ES-I3 (cell line): ENCODE measurements around the gene ZKSCAN7.

Source experiments
- H3K36me3 ChIP-seq: 2 replicates; pipeline ENCODE4 v1.6.1; 2013; ENCODE audit warnings: mild to moderate bottlenecking, low read length, control low read depth, moderate library complexity; ENCODE audit not compliant: insufficient read depth
- H3K4me1 ChIP-seq: 2 replicates; pipeline ENCODE4 v1.6.1; 2013; ENCODE audit warnings: mild to moderate bottlenecking, control low read depth, low read length; ENCODE audit not compliant: insufficient read depth
- H3K9ac ChIP-seq: 2 replicates; pipeline ENCODE4 v1.6.1; 2013; ENCODE audit warnings: low read depth, mild to moderate bottlenecking, low read length, moderate library complexity
- H3K9me3 ChIP-seq: 2 replicates; pipeline ENCODE4 v1.6.1; 2013; ENCODE audit warnings: mild to moderate bottlenecking, low read length, moderate library complexity; ENCODE audit not compliant: control insufficient read depth, insufficient read depth

Gene ZKSCAN7

GRCh38 chr3:44596621-44597020 is 41.6 kb downstream of the ZKSCAN7 start:
- H3K36me3 ChIP-seq = peaks cover 13% of the 10 kb centered on the region

GRCh38 chr3:44601749-44602148 is 46.8 kb downstream of the ZKSCAN7 start:
- Histone ChIP-seq H3K9ac (no peak overlapping the region), H3K4me1 (no peaks in the 10 kb centered on the region), H3K36me3 (no peaks in the 10 kb centered on the region; the same call in none of the 2 replicates), H3K9me3 (0 out of 2 replicates have a peak, but pooled peaks cover 3% of the 10 kb centered on the region)

More at GRCh38 chr3:44596621-44597020, 41.6 kb downstream of the ZKSCAN7 start:
- Histone ChIP-seq H3K9ac (no peak overlapping the region), H3K9me3 (peaks cover 28% of the 10 kb centered on the region), H3K4me1 (no peaks in the 10 kb centered on the region)

- Histone ChIP-seq H3K9ac (no peak overlapping the region), H3K36me3 (no peaks in the 10 kb centered on the region; the same call in 1 of the 2 replicates), H3K9me3 (no peaks in the 10 kb centered on the region), H3K4me1 (no peaks in the 10 kb centered on the region)
Observed at GRCh38 chr3:44612678-44613077, 57.7 kb downstream of the ZKSCAN7 start.
